Heart right ventricle (tissue), 16 donors: ENCODE measurements around the gene RAB9B. TPM values are rescaled to one million over a fixed set of nuclear protein-coding genes. Genes with fewer than 3 reads are reported as not detected.

ENCODE experiments used
- ATAC-seq, 8 donors: fragments of 200-7000 bp; cut with Tn5 transposase; one replicate each; pipeline ENCODE4 v1.9.1; 2020; ENCODE audit warnings: mild to moderate bottlenecking in 8 of 8, moderate library complexity in 8 of 8, moderate number of reproducible peaks in 1 of 8
- DNase-seq, 2 donors: peaks; one replicate each; pipeline ENCODE4 v3.0.0-alpha.2; 2020
- H3K27ac ChIP-seq, 10 donors: fragments of 200-600 bp; sonication (generic) in 2 of 10; one replicate each; pipeline versions ENCODE4 v1.5.0 to v1.8.0; 2020 to 2022; ENCODE audit warnings: mild to moderate bottlenecking in 3 of 10
- H3K27me3 ChIP-seq, 7 donors: fragments of 200-600 bp; one replicate each; pipeline ENCODE4 v1.8.0; 2021 to 2022; ENCODE audit warnings: mild to moderate bottlenecking in 2 of 7
- H3K36me3 ChIP-seq, 9 donors: fragments of 200-600 bp; sonication (generic) in 1 of 9; one replicate each; pipeline versions ENCODE4 v1.5.0 to v1.8.0; 2020 to 2022; ENCODE audit warnings: mild to moderate bottlenecking in 2 of 9
- H3K4me1 ChIP-seq, 9 donors: fragments of 200-600 bp; sonication (generic) in 1 of 9; one replicate each; pipeline versions ENCODE4 v1.5.0 to v1.8.0; 2020 to 2022; ENCODE audit warnings: mild to moderate bottlenecking in 4 of 9
- H3K4me3 ChIP-seq, 10 donors: fragments of 200-600 bp; sonication (generic) in 2 of 10; one replicate each; pipeline versions ENCODE4 v1.5.0 to v1.8.0; 2020 to 2022; ENCODE audit warnings: mild to moderate bottlenecking in 7 of 10, moderate library complexity in 2 of 10
- H3K9me3 ChIP-seq, 11 donors: fragments of 200-600 bp in 10 of 11; sonication (generic) in 2 of 11; one replicate each; pipeline versions ENCODE4 v1.5.0 to v1.8.0; 2013 to 2022; ENCODE audit warnings: mild to moderate bottlenecking in 2 of 11, control low read depth in 1 of 11, moderate library complexity in 1 of 11
- WGBS, 2 donors: extraction: QIAGEN DNeasy Blood & Tissue Kit; methylation state at CpG; one replicate each; pipeline ENCODE4 v1.1.7; 2013; ENCODE audit warnings: inconsistent platforms in 1 of 2; 5-methylcytosine and 5-hydroxymethylcytosine counted together
- intact Hi-C, 10 donors: fragments of 100-400 bp; cut with DNase I; formaldehyde crosslinking; loops; one replicate each; pipeline versions ENCODE4 v1.11.1 to v1.14.2; 2022
- polyA plus RNA-seq, 2 donors: library from polyadenylated mRNA; stranded (reverse); fragments of 200-250 nt; gene quantifications; one replicate each; pipeline ENCODE4 v1.2.3, GENCODE V29; 2013
- total RNA-seq, 10 donors: library from RNA; stranded (reverse); fragmentation: NEBNext Ultra II Directional in 3 of 10; extraction: Animal tissue kit (Norgen Biotek cat#: 25700) in 3 of 10; gene quantifications; one replicate each; pipeline versions ENCODE4 v1.2.1 to v1.2.4, GENCODE V29; 2021 to 2023
- TF ChIP-seq, protein P1 (sequence below), 9 donors: fragments of 200-600 bp; sonication (generic) in 2 of 9; IDR thresholded peaks; one replicate each; pipeline versions ENCODE4 v1.5.0 to v1.8.0; 2021 to 2022; ENCODE audit warnings: antibody characterized with exemption in 9 of 9, mild to moderate bottlenecking in 5 of 9, moderate library complexity in 1 of 9
- donor health status: Arrhythmogenic right ventricular cardiomyopathy.
- donor health status: ischemic (EF 13 %, LVEDD 7.1; RV severe dilation, severe dysfunction).
- donor health status: healthy with polysubstance abuse.
- donor health status: DM: no; HTN: yes; CAD: no.
- donor health status: DM: no; HTN: no; CAD: no.
- donor health status: ischemic (EF 25% LVEDD 6.9; RV normal size, moderate dysfunction).
- donor health status: ischemic (EF 25% LVEDD 5.7; RV mildly dilated, moderate dysfunction).
- donor health status: healthy.
- donor health status: DM: yes; HTN: yes; CAD: no.
- donor health status: Ischemic cardiomyopathy.
- donor health status: ischemic (EF 35%, LVEDD 5.7; RV mildly dilated, moderate dysfunction).
- donor health status: nonischemic (EF 11% LVEDD 7.7; RV severe dilation, severe dysfunction).
- donor health status: DM: yes; HTN: yes; CAD: no.
- donor health status: PGD.
- donor health status: ischemic (EF 29% LVEDD 5.4; RV normal size, mild dysfunction).
- donor health status: nonischemic (EF 23%, LVEDD 6.1; RV moderate dilation, normal function).

Gene RAB9B
- total and polyA plus RNA-seq, 12 donors: 4.4 to 42.4 (median 32.9) TPM

- H3K4me3 ChIP-seq: no peak overlapping the region
- H3K4me1 ChIP-seq: no peaks in the 10 kb centered on the region
- intact Hi-C loops: no loop called here
- H3K27ac ChIP-seq: no peak overlapping the region
- 71 to 78% methylated on average over 1 of the region's 1 CpG for WGBS, 2 donors
- H3K9me3 ChIP-seq: peaks cover 0 to 7% (median 0%) of the 10 kb centered on the region in 11 donors
- TF ChIP-seq, protein P1, sequence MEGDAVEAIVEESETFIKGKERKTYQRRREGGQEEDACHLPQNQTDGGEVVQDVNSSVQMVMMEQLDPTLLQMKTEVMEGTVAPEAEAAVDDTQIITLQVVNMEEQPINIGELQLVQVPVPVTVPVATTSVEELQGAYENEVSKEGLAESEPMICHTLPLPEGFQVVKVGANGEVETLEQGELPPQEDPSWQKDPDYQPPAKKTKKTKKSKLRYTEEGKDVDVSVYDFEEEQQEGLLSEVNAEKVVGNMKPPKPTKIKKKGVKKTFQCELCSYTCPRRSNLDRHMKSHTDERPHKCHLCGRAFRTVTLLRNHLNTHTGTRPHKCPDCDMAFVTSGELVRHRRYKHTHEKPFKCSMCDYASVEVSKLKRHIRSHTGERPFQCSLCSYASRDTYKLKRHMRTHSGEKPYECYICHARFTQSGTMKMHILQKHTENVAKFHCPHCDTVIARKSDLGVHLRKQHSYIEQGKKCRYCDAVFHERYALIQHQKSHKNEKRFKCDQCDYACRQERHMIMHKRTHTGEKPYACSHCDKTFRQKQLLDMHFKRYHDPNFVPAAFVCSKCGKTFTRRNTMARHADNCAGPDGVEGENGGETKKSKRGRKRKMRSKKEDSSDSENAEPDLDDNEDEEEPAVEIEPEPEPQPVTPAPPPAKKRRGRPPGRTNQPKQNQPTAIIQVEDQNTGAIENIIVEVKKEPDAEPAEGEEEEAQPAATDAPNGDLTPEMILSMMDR (IDR thresholded peaks at IDR 0.05): no peak
- H3K27me3 ChIP-seq: peaks cover 0 to 62% (median 0%) of the 10 kb centered on the region in 7 donors
- no peak for ATAC-seq
- no peak for DNase-seq
- H3K36me3 ChIP-seq: no peaks in the 10 kb centered on the region
These were observed 7.3 kb upstream of the RAB9B start for GRCh38 chrX:103839404-103839803.

DNA sequence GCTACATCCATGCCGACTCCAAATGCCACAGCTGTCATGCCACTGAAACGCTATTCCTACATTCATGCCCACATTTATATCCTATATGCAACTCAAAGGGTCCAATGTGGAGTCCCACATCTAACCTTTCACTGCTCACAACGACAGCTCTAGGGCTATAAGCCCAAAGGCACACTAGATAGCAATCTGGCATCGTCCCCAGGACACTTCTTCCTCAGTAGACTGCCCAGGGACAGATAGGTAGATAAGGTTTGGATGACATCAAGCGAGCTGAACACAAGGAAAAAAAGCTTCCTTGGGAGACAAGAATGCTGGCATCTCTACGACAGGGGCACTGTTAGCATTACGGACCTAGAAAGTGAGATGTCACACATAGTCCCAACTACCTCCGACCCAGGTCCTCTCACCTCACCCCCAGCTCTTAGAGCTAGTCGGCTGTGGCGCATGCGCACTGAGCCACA, 685 bp downstream of the RAB9B start:
- ATAC-seq: peak in 5 of 8 donors; percentile 6 to 75 (median 27)
- WGBS, 2 donors: 14 to 18% methylated on average over 11 of the region's 11 CpGs
- H3K27me3 ChIP-seq: peaks cover 0 to 69% (median 0%) of the 10 kb centered on the region in 7 donors
- H3K9me3 ChIP-seq: no peaks in the 10 kb centered on the region
- intact Hi-C loops: no loop called here
- peak overlapping the region; percentile 46 to 73 (median 66) for H3K4me3 ChIP-seq
- no peaks in the 10 kb centered on the region for H3K36me3 ChIP-seq
- peak overlapping the region; percentile 35 to 89 (median 79) for H3K27ac ChIP-seq
- peaks cover 0 to 14% (median 0%) of the 10 kb centered on the region in 9 donors for H3K4me1 ChIP-seq
- TF ChIP-seq, protein P1 (IDR thresholded peaks at IDR 0.05): no peak
- peak; percentile 54 to 74 for DNase-seq

GRCh38 chrX:103830848-103831247, 1.2 kb downstream of the RAB9B start:
- H3K27ac ChIP-seq: peak overlapping the region in 7 of 10 donors; percentile 73 to 89 (median 86)
- intact Hi-C loops: no loop called here
- no peak for DNase-seq
- peak in 7 of 8 donors; percentile 41 to 83 (median 69) for ATAC-seq
- peak overlapping the region in 8 of 10 donors; percentile 56 to 73 (median 67) for H3K4me3 ChIP-seq
- 61 to 70% methylated on average over 7 of the region's 7 CpGs for WGBS, 2 donors
- peaks cover 0 to 14% (median 0%) of the 10 kb centered on the region in 9 donors for H3K4me1 ChIP-seq
- H3K27me3 ChIP-seq: peaks cover 0 to 64% (median 0%) of the 10 kb centered on the region in 7 donors
- H3K9me3 ChIP-seq: no peaks in the 10 kb centered on the region
- H3K36me3 ChIP-seq: no peaks in the 10 kb centered on the region
- TF ChIP-seq, protein P1 (IDR thresholded peaks at IDR 0.05): no peak

DNA sequence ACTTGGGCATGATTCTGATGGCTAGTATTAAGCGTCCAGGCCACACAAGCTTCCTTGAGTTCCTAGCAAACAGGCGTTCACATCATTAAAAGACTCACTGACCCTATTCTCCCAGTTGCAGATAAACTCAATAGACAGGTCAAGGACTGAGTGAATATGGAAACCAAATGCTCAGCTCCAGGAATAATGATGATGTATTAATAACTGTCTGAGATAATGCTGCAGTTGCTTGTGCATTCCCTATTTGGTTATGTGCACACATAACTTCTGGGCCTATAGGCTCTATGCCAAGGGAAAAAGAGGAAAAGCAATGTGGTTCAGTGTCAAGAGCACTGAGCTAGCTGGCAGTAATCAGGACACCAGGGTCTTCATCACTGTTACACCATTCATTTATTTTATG, 3.5 kb downstream of the RAB9B start:
- 43% methylated on average over 2 of the region's 2 CpGs for WGBS, 2 donors
- Histone ChIP-seq H3K4me3 (no peak overlapping the region), H3K9me3 (no peaks in the 10 kb centered on the region), H3K27me3 (peaks cover 0 to 60% (median 0%) of the 10 kb centered on the region in 7 donors), H3K36me3 (no peaks in the 10 kb centered on the region), H3K27ac (peak overlapping the region in 9 of 10 donors; percentile 12 to 81 (median 66)), H3K4me1 (peaks cover 0 to 14% (median 0%) of the 10 kb centered on the region in 9 donors)
- intact Hi-C loops: loop anchor here in 1 of 10 donors (10.0 kb wide), 1 partner anchor 294 kb away; no protein-coding TSS in a partner anchor
- TF ChIP-seq, protein P1 (IDR thresholded peaks at IDR 0.05): no peak
- DNase-seq (peak in 1 of 2 donors; percentile 18), ATAC-seq (peak; percentile 37 to 82 (median 68))
